NCI-H1436 (cell line): Measurements from ENCODE around the gene INTS4.
"Not testable (repeated sequence)": the region's sequence is repeated elsewhere in the genome, so short reads cannot be mapped to it uniquely, and the experiment has no call there.

Source experiments
- DNase-seq: peaks from one replicate; lab custom pipeline; 2025; lab: John Stamatoyannopoulos, UW

The INTS4 gene

DNA sequence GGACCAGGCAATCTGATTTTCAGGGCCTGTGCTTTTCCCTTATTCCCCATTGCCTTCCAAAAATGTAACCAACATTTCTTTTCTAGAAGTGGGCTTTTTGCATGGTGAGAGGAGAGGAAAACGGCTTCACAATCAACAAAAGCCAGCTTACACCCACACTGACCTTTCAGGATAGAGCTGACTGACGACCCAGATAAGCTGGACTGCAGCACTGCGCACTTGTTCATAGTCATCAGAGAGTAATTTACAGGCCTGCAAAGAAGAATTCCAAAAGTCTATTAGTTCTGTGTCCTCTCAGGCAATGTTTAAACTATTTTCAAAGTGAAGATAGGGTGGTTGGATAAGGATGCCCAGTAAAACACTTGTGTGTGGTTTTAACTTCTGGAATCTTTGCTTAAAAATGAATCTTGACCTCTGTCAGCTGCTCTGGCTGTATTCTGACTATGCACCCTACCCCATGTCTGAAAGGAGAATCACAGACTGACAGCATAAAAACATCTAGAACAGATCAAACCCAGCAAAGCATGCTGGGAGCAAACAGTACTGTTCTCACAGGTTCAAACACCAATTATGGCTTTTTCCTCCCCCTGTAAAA lies 35.8 kb downstream of the INTS4 start:
- DNase-seq, result not testable (repeated sequence)

DNA sequence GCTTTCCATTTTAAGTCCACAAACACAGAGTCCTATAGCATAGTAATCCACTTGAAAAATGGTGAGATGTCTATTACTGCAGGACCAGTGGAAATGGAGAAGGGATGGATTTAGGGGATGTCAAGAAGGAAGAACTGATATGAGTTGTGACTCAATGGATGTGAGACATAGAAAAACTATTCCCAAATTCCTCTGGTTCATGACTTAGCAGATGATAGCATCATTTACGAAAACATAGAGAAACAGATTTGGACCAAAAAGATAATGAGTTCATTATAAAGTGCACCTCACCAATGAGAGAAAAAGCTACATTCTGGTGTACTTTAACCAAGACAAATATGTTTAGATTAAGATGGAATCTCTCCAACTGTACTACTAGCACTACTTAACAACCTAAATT lies 51.2 kb downstream of the INTS4 start:
- not testable (repeated sequence) for DNase-seq

DNA sequence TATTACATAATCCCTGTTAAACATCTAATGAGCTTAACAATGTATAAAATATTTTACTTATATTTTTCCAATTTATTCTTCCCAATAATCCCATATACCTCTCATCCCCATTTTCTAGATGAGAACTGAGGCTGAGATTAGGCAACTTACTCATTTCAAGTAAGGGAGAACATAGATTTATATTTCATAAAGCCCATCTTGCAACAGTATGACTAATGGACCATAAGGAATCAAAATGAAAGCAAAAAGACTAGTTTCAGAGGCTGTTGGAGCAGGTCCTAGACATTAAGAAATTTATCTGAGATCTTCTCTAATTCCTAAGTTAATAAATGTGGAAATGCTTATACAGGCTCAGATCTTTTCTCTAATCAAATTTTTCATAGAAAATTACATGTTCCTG lies 52.0 kb downstream of the INTS4 start:
- not testable (repeated sequence) for DNase-seq

DNA sequence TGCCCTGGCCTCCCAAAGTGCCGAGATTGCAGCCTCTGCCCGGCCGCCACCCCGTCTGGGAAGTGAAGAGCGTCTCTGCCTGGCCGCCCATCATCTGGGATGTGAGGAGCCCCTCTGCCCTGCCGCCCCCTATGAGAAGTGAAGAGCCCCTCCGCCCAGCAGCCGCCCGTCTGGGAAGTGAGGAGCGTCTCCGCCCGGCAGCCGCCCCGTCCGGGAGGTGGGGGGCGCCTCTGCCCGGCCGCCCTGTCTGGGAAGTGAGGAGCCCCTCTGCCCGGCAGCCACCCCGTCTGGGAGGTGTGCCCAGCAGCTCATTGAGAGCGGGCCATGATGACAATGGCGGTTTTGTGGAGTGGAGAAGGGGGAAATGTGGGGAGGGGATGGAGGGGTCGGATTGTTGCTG lies 60.9 kb downstream of the INTS4 start:
- DNase-seq, result not testable (repeated sequence)

DNA sequence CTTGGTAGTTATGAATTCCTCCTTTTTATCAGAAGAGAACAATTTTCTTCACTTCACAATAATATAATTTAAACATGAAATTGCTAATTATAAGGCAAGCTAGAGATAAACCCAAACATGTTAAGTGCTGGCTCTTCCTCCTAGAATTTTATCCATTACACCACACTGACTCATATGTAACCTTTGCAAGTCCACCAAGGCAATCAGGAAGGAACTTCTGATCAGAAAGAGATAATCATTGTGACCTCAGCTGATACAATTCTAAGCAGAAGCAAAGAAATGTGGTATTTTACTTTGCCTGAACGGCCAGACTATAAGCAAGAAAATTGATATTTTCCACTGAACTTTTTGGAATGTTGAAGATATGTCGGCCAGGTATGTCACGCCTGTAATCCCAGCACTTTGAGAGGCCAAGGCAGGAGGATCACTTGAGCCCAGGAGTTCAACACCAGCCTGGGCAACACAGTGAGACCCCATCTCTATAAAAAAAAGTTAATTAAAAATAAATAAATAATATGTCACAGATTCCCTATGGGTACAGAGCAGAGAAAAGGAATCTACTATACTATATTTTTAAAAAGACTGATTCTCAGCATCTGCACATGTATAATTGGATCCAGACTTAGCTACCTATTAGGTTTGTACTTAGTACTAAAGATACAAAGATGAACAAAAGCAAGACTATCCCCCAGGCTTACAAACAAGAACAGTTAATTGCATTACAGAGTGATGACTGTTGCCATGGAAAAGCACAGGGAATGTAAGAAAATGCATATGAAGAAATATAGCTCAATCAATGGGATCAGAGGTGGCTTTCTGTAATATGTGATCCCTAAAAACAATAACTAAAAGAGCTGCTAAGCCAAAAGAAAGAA lies 63.9 kb downstream of the INTS4 start:
- DNase-seq, result not testable (repeated sequence)

DNA sequence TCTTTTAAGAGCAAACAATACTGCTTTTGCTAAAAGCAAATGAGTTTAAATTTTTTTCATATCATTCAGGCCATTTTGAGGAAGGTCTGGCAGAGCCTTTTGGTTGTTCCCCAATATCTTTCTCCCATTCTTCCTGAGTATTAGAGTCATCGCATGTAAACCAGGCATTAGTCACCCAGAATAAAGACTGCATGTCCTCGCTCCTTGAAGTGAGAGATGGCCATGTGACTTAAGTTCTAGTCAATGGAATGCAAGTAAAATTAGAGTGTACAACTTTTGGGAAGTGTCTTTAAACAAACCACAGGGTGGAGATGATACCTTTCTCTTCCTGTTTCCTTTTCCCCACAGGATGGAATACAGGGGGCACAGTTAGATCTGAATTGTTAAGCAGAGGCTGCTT lies 76.8 kb downstream of the INTS4 start:
- not testable (repeated sequence) for DNase-seq

DNA sequence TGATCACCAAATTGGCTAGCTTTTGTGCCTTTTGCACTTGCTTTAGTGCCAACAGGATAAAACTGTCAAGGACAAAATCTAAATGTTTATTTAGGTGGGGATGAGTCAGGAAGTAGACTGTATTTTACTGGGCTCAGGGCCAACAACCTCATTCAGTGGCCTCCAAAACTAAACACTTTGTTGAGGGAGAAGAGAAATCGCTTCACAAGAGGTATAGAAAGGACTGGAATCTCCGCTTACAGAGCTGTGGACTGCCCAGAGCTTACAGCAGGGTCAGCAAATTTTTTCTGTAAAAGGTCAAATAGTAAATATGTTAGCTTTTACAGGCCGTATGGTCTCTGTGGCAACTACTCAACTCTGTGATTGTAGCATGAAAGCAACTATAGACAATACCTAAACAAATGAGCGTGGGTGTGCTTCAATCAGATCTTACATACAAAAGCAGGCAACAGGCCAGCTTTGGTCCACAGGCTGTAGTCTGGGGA lies 80.1 kb downstream of the INTS4 start:
- DNase-seq, result not testable (repeated sequence)

DNA sequence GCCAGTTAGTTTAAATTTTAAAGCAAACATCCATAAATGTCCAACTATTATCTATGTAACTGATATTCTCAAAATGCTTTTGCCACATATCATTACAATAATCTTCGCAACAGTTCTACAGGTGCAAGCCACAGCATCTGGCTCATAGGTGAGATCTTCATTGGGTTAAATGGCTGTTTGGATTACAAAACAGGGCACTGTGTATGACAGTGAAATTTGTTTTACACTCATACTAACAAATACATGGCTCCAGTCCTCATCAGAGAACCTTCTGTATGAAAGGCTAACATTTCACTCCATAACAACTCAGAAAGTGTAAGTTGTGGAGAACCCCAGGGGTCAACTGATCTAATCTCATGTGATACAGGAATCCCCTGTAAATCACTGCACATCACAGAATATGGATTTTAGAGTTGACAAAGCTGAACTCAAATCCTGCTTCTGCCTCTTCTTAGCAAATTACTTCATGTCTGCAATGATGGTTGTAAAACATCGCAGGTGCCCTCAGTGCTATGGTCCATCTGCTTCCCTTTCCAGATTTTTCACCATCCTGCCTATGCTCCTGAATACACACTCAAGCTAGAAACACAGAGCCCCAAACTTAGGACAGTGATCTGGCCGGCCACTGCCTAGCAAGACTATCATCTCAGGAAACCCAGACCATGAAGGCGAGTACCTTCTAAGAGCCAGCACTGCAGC lies 80.7 kb downstream of the INTS4 start:
- DNase-seq, result not testable (repeated sequence)

DNA sequence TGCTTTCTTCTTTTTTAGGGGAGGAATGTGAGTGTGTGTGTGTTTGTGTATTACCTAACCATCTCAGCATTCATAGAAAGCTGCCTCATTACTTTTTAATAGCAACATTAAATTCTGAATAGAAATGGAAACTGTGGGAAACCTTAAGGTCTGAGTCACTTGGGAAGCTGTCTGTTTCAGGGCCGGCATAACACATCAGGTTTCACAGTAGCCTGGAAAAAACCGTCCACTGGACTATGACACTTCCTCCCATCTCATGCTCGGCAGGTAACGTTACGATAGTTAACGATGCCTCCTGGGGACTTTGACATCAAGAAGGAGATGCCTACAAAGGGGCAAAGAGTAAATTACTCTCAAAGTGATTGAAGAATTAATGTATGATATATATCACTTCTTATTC lies 83.6 kb downstream of the INTS4 start:
- DNase-seq, result not testable (repeated sequence)

DNA sequence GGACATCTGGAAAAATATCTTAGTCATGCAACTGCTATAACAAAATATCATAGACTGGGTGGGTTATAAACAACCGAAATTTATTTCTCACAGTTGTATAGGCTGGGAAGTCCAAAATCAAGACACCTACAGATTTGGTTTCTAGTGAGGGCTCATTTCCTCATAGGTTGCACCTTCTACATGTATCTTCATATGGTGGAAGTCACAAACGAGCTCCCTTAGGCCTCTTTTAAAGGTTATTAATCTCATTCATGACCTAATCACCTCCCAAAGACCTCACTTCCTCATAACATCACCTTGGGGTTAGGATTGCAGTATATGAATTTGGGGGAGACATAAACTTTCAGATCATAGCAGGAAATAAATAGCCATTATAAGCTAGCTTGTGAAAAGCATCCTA lies 85.2 kb downstream of the INTS4 start:
- DNase-seq, result no peak

DNA sequence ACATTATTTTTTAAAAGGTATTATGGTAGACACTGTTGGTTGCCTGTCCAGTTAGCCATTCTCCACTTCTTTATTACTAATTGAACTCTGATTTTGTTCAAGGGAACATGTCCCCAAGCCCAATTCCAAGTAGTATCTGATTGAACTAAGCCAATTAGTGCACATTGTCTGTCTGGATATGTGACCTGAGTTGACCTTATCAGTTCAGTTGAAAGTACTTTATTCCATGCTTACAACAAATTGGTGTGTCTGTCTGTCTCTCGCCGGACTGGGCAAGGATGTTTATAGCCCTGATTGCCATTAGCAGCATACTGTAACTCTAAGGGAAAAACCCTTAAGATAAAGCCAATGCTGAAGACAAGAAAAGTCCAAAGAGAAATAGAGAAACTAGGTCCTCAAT lies 85.6 kb downstream of the INTS4 start:
- DNase-seq, result no peak

DNA sequence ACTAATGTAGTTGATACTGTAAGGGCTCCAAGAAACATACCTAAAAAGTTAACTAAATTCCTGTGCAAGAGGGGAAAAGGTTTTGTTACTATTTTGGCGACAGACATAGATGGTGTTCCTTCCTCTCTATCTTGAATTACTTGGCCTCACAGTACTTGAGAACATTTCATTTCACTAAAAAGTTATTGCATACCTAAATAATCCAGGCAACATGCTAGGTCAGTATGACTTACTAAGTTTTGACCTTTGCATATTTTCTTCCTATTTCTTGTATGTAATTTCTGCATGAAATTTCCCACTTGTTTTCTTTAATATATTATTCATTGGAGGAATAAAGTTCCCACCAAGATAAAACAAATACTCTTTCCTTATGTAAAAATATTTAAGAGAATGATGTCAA lies 99.5 kb downstream of the INTS4 start:
- DNase-seq, result not testable (repeated sequence)

DNA sequence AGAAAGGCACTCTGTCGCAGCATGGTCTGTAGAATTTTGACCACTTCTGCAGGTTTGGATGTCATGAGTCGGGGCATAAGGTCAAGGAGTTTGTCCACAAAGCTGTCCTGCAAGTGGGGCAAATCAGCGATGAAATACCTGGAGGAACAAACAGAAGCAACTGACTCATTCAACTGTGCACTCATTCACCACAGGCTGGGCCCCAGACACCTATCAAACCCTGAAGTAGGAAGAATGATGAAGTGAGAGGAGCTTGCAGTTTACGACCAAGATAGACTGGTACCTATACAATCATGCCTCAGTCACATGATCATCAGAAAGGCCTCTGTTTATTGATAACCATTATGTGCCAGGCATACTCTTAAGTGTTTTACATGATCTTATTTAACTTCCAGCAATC lies 102.8 kb downstream of the INTS4 start:
- not testable (repeated sequence) for DNase-seq

DNA sequence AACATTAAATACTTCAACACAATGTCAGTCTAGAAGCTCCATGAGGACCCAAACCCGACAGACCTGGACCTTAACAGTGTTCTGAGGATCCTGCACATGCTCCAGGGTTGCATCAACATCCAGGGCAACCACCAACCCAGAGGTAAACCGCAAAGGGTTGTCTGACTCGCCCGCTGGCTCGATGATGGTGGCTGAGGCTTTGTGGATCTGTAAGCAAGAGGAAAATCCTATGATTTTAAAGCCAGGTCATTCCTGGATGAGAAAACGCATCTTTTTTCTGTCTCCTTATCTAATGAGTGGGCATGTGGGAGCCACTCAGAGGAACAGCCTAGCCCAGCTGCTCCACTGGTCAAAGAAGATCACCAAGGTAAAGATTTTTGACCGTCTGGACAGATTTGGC lies 103.2 kb downstream of the INTS4 start:
- not testable (repeated sequence) for DNase-seq

DNA sequence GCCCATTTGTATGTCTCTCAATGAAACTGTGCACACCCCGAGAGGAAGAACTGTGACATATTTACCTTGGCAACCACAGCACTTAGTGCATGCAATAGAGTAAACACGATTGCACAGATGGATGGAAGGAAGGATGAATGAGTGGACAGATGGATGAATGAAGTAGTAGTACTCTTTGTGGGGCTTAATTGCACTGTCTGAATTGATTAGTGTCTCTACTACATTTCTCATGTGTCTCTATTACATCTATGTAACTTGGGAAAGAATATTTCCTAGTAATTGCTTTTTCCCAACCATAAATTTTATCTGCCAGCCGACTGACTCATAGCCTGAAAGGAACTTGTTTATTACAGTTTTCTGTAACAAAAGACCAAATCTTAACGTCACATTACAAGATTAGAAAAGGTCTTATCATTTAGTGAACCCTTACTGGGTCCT lies 103.8 kb downstream of the INTS4 start:
- DNase-seq, result not testable (repeated sequence)

DNA sequence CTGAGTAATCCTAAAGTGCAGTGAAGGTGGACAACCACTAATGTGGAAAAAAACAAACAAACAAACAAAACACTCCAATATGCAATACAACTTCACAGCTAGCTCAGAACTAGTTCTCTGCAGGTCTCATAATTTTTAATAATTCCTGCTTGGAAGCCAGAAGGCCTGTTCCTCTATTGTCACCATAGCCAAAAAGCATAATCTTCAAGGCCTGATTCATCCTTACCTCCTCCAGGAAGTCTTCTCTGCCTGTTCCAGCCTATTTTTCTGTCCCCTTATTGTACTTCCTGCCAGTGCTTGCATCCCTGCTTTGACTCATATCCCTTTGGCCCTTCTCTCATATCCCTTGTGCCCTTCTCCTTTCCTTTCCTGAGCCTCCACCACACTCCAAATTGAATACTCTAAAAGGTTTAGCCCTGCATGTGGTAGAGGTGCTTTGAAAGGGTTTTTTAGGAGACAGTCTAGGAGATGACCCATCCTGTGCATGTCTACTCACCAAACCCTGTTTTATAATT lies 104.3 kb downstream of the INTS4 start:
- DNase-seq, result not testable (repeated sequence)

DNA sequence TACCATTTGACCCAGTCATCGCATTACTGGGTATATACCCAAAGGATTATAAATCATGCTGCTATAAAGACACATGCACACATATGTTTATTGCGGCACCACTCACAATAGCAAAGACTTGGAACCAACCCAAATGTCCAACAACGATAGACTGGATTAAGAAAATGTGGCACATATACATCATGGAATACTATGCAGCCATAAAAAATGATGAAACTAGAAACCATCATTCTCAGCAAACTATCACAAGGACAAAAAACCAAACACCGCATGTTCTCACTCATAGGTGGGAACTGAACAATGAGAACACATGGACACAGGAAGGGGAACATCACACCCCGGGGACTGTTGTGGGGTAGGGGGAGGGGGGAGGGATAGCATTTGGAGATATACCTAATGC lies 105.4 kb downstream of the INTS4 start:
- DNase-seq, result not testable (repeated sequence)

DNA sequence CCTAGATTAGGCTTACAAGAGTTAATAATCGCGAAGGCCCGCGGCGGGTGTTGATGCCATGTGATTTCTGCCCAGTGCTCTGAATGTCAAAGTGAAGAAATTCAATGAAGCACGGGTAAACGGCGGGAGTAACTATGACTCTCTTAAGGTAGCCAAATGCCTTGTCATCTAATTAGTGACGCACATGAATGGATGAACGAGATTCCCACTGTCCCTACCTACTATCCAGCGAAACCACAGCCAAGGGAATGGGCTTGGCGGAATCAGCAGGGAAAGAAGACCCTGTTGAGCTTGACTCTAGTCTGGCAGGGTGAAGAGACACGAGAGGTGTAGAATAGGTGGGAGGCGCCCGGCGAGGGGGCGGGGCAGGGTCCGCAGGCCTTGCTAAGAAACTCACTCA lies 108.1 kb downstream of the INTS4 start:
- DNase-seq, result no peak

DNA sequence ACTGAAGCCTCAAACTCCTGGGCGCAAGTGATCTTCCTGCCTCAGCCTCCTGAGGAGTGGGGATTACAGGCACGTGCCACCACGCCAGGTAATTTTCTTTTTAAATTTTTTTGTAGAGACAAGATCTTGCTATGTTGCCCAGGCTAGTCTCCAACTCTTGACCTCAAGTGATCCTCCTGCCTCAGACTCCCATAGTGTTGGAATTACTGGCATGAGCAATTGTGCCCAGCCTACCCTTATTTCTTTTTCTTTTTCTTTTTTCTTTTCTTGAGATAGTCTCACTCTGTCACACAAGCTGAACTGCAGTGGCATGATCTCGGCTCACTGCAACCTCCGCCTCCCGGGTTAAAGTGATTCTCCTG lies 109.7 kb downstream of the INTS4 start:
- no peak for DNase-seq

DNA sequence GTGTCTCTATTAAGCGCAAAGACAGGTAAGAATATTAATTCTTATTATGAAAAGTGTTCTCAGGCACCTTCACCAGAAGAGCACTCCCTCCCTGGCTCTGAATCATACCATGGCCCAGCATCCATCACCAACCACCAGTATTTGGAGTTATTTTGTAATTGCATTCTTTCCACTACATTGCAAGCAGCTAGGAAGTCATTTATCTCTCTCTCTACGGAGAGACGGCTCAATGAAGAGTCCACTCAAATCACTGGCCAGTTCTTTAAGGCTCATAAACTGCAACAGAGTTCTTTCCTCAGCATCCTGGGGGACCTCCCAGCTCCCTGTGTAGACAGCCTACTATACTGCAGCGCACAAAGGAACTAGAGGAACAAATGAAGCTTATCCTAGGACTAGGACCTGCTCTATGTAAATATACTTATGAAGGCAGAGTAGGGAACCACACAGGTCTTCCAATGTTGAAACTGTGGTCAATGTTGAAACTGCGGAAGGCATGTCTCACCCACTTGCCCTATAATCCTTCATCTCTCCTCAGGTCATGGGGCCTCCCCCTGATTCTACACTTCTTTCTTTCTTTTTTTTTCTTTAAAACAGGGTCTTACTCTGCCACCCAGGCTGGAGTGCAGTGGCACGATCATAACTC lies 110.2 kb downstream of the INTS4 start:
- no peak for DNase-seq

DNA sequence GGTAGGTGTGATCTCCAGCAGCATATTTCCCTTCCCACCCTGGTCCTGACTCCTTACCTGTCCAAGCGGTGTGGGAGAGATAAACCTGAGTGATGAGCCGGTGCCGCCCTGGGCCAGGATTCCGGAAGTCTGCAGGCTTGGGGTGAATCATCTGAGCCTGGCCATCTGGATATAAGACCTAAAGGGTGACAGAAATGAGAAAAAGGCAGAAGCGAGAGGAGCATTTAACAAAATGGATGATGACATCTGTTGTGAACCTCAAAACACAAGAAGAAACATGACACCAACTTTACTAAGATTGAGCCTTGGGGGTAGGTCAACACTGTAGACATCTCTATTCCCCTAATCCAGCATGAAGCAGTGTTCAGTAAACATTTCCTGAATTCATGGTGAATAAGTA lies 110.7 kb downstream of the INTS4 start:
- DNase-seq, result no peak

DNA sequence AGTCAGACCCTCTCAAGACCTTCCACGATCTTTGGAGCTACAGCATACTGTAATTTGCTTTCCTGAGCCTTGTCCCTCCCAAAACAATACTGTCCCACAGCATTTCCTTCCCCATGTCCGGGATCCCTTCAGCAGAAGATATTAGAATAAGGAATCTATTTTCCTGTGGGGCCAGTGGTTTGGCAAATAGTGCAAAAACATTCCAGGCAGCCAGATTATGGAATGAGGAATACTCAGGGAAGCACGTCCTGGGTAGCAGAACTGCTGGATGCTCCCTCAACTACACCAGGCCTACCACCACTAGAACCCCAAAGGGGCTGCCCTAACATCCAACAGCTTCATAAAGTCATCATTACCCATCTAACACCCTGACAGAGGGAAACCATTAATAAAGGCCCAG lies 112.1 kb downstream of the INTS4 start:
- no peak for DNase-seq
